ENCODE measurements around the gene NAV2.
"Not testable (repeated sequence)": the region's sequence is repeated elsewhere in the genome, so short reads cannot be mapped to it uniquely, and the experiment has no call there.

NAV2 gene

DNA sequence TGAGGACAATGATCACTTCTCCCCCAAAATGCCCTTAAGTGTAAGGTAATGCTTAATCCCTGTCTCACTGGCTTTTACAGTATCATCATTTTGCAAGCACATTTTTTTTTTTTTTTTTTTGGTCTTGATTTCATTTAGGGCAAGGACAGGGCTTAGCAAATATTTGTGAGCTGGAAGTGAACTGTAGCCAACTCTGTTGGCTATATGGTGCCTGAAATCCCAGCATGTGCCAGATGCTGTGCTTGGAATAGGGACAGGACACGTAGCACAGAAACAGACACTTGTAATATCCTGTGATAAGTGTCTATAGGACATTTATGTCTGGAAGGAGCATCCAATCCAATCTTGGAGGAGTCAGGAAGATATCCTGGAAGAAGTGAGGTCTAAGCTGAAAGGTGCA lies 198.3 kb downstream of the NAV2 start:
- DNase-seq: no peak

GRCh38 chr11:19912115-19912957 lies 199.7 kb downstream of the NAV2 start:
- no peak for DNase-seq

- DNase-seq: no peak
Measured at GRCh38 chr11:19912958-19913892, 200.6 kb downstream of the NAV2 start.

GRCh38 chr11:19913893-19914249 lies 201.2 kb downstream of the NAV2 start:
- no peak for DNase-seq

DNA sequence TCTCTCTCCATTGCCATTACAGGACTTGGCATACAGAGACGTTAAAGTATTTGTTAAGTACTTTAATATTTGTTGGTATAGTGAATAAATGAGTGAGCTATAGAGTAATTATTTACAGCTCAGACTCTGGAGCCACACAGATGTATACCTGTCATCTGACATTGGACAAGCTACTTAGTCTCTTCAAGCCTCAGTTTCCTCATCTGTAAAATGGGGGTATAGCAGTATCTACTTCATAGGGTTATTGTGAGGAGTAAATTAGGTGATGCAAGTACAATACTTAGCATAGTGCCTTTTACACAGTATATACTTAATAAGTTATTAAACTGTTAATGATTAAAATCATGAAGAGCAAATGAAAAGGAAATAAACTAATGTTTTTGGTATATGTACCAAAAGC lies 203.2 kb downstream of the NAV2 start:
- DNase-seq: no peak

- no peak for DNase-seq
Measured at GRCh38 chr11:19917069-19917468, 204.4 kb downstream of the NAV2 start.

DNA sequence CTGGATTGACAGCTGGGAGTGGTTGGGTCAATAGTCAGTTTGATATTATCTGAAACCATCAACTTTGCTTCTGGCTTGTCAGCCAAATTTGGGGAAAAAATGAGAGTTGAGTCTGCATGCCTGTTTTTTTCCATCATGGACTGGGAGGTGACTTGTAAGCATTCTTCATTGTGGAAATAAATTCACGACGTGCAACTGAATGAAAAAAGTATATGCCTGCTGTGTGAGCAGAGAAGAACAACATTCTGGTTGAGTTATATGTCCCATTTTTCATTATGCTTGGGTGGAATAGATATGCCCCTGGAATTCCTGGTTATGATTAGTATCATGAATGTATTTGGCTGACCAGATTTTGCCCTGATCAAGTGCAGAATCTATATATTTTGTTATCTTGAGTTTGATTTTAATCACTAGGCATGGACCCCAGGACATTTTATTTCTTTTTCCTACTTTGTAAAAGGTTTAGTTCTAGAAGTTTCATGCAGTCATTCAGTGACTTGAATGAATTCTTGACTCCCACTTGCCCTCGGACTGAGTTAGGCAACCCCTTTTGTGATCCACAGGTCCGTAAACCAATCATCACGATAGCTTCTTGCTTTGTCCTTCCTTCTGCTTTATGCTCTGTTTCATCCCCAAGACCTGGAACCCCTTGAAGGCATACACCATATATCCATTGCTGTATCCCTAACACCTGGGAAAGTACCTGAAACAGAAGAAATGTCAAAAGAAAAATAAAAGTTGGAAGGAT lies 205.8 kb downstream of the NAV2 start:
- DNase-seq: no peak

GRCh38 chr11:19919050-19919561 lies 206.5 kb downstream of the NAV2 start:
- DNase-seq: no peak

DNA sequence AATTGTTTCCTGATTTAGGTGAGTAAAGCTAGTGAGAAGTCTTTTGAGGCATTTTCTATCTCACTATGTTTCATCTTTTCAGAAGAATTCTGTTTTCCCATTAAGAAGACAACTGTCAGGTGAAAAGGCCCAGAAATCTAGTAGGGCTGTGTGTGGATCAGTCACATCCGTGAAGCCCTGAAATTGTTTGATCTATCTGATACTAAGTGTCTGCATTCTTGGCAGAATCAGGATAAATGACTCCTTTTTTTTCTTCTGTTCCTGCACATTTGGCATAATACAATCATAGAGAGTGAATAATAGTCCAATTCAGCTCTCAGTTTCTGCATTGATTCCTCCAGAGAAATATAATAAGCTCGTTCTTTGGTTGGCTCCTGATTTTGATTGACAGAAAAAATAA lies 208.3 kb downstream of the NAV2 start:
- DNase-seq: no peak

GRCh38 chr11:19921976-19922688 lies 209.5 kb downstream of the NAV2 start:
- no peak for DNase-seq

DNA sequence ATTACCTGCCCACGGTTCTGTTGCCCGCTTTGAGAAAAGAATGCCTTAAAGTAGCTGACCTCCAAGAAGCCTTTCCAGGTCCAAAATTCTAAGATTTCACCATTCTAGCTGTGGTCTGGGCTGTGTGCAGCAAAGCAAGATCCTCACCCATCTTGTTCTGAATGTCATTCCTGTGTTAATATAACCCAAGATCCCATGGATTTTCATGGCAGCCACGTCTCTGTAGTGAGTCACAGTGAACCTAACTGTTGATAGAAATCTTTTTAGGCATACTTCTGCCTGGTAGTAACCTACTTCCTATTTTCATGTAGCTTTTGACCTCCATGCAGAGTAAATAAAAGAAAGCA lies 210.0 kb downstream of the NAV2 start:
- DNase-seq: no peak

DNA sequence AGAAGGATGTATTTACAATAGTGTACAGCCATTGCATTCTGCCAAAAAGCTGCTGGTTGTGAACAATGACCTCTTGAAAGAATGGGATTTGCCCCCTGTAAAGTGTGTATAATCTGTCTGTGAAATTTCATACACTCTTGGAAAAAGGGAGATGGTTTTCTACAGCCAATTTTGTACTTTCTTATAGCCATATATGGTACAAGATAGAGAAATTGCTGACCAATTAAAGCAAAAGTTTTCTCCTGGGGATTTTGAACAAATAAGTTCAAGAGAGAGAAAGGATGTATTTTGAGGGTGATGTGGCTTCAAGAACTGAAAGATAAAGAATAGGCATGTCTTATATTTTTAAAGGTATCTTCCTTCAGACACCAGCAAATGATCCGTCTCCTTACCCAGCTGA lies 211.0 kb downstream of the NAV2 start:
- DNase-seq: no peak

DNA sequence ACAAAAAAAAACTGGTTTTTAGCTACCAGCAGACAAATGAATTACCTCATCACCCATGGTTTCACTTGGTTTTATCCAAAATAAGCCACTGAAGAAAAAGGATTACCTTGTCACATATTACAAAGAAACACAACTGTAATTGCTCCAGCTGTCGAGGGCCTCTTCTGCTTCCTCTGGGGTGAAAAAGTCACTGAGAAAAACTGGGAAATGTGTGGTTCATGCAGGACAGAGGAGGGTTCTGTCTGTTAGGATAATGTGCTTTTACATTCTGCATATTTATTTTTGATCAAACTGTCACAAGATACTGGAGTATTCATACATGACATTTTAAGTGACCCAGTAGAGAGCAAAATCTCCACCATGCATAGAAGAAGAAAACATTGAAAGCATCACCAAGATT lies 211.7 kb downstream of the NAV2 start:
- DNase-seq: no peak

DNA sequence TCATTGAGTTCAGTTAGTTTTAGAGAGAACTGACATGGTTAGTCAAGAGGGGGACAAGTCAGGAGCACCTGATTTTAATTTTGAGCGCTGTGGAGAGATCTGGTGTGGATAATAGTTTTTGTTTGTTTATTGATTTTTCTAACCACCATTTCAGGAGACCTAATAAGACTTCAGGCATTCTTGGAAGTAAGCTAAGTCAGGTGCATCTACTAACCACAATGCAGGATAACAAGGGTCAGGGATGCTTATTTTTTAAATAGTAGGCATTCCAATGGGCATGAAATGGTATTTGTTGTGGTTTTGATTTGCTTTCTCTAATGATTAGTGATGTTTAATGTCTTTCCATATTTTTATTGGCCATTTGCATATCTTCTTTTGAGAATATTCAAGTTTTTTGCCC lies 212.1 kb downstream of the NAV2 start:
- no peak for DNase-seq

GRCh38 chr11:19927403-19927802 lies 214.8 kb downstream of the NAV2 start:
- not testable (repeated sequence) for DNase-seq

GRCh38 chr11:19929147-19929546 lies 216.5 kb downstream of the NAV2 start:
- DNase-seq: no peak

GRCh38 chr11:19929655-19930054 lies 217.0 kb downstream of the NAV2 start:
- no peak for DNase-seq

DNA sequence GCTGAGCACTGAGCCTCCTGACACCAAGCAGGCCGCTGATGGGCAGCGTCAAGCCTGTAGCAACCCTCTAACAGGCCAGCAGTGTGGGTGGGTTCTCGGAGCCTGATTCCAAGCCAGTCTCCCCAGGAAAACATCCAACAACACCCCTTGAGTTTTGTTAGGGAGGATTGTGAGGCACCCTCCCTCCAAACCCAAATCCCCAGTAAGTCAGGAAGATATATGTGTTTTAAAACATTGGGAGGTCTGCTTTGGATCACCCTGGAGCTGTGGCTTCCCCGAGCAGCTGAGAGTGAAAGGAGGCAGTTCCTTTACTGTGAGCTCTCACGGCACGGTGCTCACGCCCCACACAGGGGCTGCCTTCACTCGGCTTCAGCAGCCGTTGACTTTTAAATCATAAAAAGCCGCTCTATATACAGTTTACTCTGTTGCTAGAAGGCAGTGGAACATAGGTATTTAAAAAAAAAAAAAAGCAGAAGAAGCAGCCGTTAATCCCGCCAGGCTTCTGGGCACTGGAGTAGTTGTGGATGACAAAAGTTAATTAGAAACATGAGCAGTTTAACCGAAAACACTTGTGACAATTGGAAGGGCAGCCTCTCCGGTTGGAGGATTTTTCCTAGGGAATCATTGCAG lies 218.6 kb downstream of the NAV2 start:
- no peak for DNase-seq

GRCh38 chr11:19931771-19932369 lies 219.2 kb downstream of the NAV2 start:
- no peak for DNase-seq

DNA sequence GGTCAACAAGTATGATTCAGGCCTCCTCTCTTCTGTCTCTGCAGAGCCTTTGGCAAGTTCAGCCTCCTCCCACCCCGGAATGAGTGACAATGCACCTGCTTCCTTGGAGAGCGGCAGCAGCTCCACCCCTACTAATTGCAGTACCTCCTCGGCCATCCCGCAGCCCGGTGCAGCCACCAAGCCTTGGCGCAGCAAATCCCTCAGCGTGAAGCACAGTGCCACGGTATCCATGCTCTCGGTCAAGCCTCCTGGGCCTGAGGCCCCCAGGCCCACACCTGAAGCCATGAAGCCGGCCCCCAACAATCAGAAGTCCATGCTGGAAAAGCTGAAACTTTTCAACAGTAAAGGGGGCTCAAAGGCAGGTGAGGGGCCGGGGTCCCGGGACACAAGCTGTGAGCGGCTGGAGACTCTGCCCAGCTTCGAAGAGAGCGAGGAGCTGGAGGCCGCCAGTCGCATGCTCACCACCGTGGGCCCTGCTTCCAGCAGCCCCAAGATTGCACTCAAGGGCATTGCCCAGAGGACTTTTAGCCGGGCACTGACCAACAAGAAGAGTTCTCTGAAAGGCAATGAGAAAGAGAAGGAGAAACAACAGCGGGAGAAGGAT lies 220.6 kb downstream of the NAV2 start:
- no peak for DNase-seq

All from stimulated activated naive CD4-positive, alpha-beta T cell (primary cell).